Stimulated activated CD4-positive, alpha-beta T cell treated with anti-CD3 and anti-CD28 coated beads, TNF-alpha, amount 100 ng/mL, for 1 hour (primary cell): ENCODE results near the gene RNF213.

Source experiments
- DNase-seq, 3 donors: peaks; one replicate each; pipeline ENCODE4 v3.0.0-alpha.2; 2020; ENCODE audit warnings: low read depth in 3 of 3, low spot score in 1 of 3

Gene RNF213

GRCh38 chr17:80365001-80365965 lies 104.6 kb downstream of the RNF213 start:
- DNase-seq = no peak

- DNase-seq = no peak
Measured at GRCh38 chr17:80365983-80366382, 105.3 kb downstream of the RNF213 start.

- no peak for DNase-seq
Measured at GRCh38 chr17:80367503-80367902, 106.9 kb downstream of the RNF213 start.

- no peak for DNase-seq
Measured at GRCh38 chr17:80371196-80371595, 110.5 kb downstream of the RNF213 start.

GRCh38 chr17:80372456-80372855 lies 111.8 kb downstream of the RNF213 start:
- DNase-seq = no peak

GRCh38 chr17:80372922-80373570 lies 112.4 kb downstream of the RNF213 start:
- no peak for DNase-seq

GRCh38 chr17:80374039-80374731 lies 113.5 kb downstream of the RNF213 start:
- no peak for DNase-seq

GRCh38 chr17:80374732-80375585 lies 114.3 kb downstream of the RNF213 start:
- DNase-seq = no peak

GRCh38 chr17:80376531-80376930 lies 115.9 kb downstream of the RNF213 start:
- DNase-seq = no peak

GRCh38 chr17:80377798-80378197 lies 117.1 kb downstream of the RNF213 start:
- no peak for DNase-seq

- no peak for DNase-seq
Measured at GRCh38 chr17:80379348-80379747, 118.7 kb downstream of the RNF213 start.

GRCh38 chr17:80380068-80380467 lies 119.4 kb downstream of the RNF213 start:
- DNase-seq = no peak

GRCh38 chr17:80380555-80381002 lies 119.9 kb downstream of the RNF213 start:
- DNase-seq = no peak

GRCh38 chr17:80381416-80381923 lies 120.8 kb downstream of the RNF213 start:
- no peak for DNase-seq

- no peak for DNase-seq
Measured at GRCh38 chr17:80382446-80382845, 121.8 kb downstream of the RNF213 start.

GRCh38 chr17:80382956-80383355 lies 122.3 kb downstream of the RNF213 start:
- no peak for DNase-seq

GRCh38 chr17:80384078-80384960 lies 123.7 kb downstream of the RNF213 start:
- no peak for DNase-seq

GRCh38 chr17:80385046-80385445 lies 124.4 kb downstream of the RNF213 start:
- DNase-seq = no peak

GRCh38 chr17:80386341-80386740 lies 125.7 kb downstream of the RNF213 start:
- no peak for DNase-seq

- DNase-seq = no peak
Measured at GRCh38 chr17:80387071-80387470, 126.4 kb downstream of the RNF213 start.
